K562 (cell line): ENCODE measurements around the gene BMAL2. TPM values are rescaled to one million over a fixed set of nuclear protein-coding genes. Genes with fewer than 3 reads are reported as not detected.

Experiments
- ATAC-seq: fragments of 200-7000 bp; cut with Tn5 transposase; 3 replicates; pipeline ENCODE4 v1.9.1; 2020; ENCODE audit warnings: moderate library complexity
- BruUV-seq: library from RNA; stranded (reverse); fragments of 400-500 nt; replicated peaks from 2 replicates; lab custom pipeline; 2021; lab: Mats Ljungman, UMichigan
- CTCF ChIA-PET: fragments of 300-600 bp; formaldehyde crosslinking; extraction: SDS; loops from one replicate; lab custom pipeline; 2021; ENCODE audit warnings: low intra/inter-chr PET ratio; lab: Yijun Ruan, JAX
- POLR2A ChIA-PET: fragments of 300-600, 350-650 bp; sonication (Branson Sonifier 250); formaldehyde crosslinking; extraction: SDS; loops from one replicate; lab custom pipeline; 2021; ENCODE audit warnings: antibody characterized with exemption, inconsistent platforms; lab: Yijun Ruan, JAX
- DNase-seq, 4 experiments: peaks; one replicate each; pipeline versions ENCODE4 v3.0.0 to v3.0.0-alpha.2; 2011 to 2018; ENCODE audit warnings: low spot score in 3 of 4, mixed read lengths in 3 of 4; ENCODE audit errors: extremely low read depth in 1 of 4
- FAIRE-seq: peaks from 2 replicates; lab custom pipeline; 2011; peaks lifted over from hg19 to GRCh38; lab: Jason Lieb, UNC
- H2AFZ ChIP-seq: 2 replicates; pipeline ENCODE4 v1.6.0; 2011; ENCODE audit warnings: low read depth, low read length, control low read depth, inconsistent platforms
- H3K27ac ChIP-seq: fragments of 200-600 bp; 3 replicates; pipeline ENCODE4 v1.8.0; 2011; ENCODE audit warnings: low read depth, mild to moderate bottlenecking, control low read depth, inconsistent platforms, low read length, moderate library complexity, mixed read lengths; ENCODE audit errors: extremely low read depth
- H3K27me3 ChIP-seq, 2 experiments: fragments of 300-600 bp in 1 of 2; 2 replicates in 1 of 2; 3 replicates in 1 of 2; pipeline versions ENCODE4 v1.6.0 to v1.8.0; 2011; ENCODE audit warnings: inconsistent platforms in 2 of 2, low read length in 2 of 2, mild to moderate bottlenecking in 1 of 2, mixed read lengths in 1 of 2, moderate library complexity in 1 of 2; ENCODE audit not compliant: control insufficient read depth in 2 of 2, insufficient read depth in 2 of 2
- H3K36me3 ChIP-seq: fragments of 300-600 bp; 3 replicates; pipeline ENCODE4 v1.8.0; 2011; ENCODE audit warnings: mild to moderate bottlenecking, low read length, inconsistent platforms; ENCODE audit not compliant: control insufficient read depth, insufficient read depth
- H3K4me1 ChIP-seq, 2 experiments: fragments of 200-600 bp in 1 of 2; replicated peaks in 1 of 2; 2 replicates in 1 of 2; 3 replicates in 1 of 2; pipeline versions ENCODE4 v1.5.1 to v1.8.0; 2011; ENCODE audit warnings: inconsistent platforms in 2 of 2, low read length in 2 of 2, mild to moderate bottlenecking in 1 of 2, mixed read lengths in 1 of 2, moderate library complexity in 1 of 2; ENCODE audit not compliant: control insufficient read depth in 2 of 2, insufficient read depth in 2 of 2
- H3K4me2 ChIP-seq: 2 replicates; pipeline ENCODE4 v1.6.1; 2011; ENCODE audit warnings: low read length, control low read depth, inconsistent platforms, mixed read lengths; ENCODE audit not compliant: insufficient read depth
- H3K4me3 ChIP-seq: fragments of 200-600 bp; sonication (generic), shearing (Covaris generic); 2 replicates; pipeline ENCODE4 v1.5.1; 2016; ENCODE audit warnings: control low read depth, inconsistent platforms
- H3K79me2 ChIP-seq: fragments of 200-600 bp; 3 replicates; pipeline ENCODE4 v1.8.0; 2011; ENCODE audit warnings: low read length, inconsistent platforms; ENCODE audit not compliant: control insufficient read depth, insufficient read depth
- H3K9ac ChIP-seq, 2 experiments: 2 replicates each; pipeline versions ENCODE4 v1.6.0 to v1.6.1; 2011; ENCODE audit warnings: low read depth in 2 of 2, low read length in 2 of 2, control low read depth in 1 of 2, inconsistent platforms in 1 of 2, mild to moderate bottlenecking in 1 of 2, mixed read lengths in 1 of 2; ENCODE audit not compliant: insufficient read depth in 1 of 2
- H3K9me1 ChIP-seq: one replicate; pipeline ENCODE4 v1.6.0; 2011; ENCODE audit warnings: inconsistent platforms, mild to moderate bottlenecking, low read length, moderate library complexity; ENCODE audit not compliant: control insufficient read depth, insufficient read depth
- H3K9me3 ChIP-seq: replicated peaks from 2 replicates; pipeline ENCODE4 v1.5.1; 2011; ENCODE audit warnings: low read depth, low read length, inconsistent platforms; ENCODE audit not compliant: control insufficient read depth, insufficient read depth
- H4K20me1 ChIP-seq: replicated peaks from 2 replicates; pipeline ENCODE4 v1.6.1; 2011; ENCODE audit warnings: low read length, inconsistent platforms, mixed read lengths; ENCODE audit not compliant: control insufficient read depth, insufficient read depth
- BRD4 ChIP-seq: fragments of 200-600 bp; sonication (generic); IDR thresholded peaks from 2 replicates; pipeline ENCODE4 v1.6.1; 2017; ENCODE audit warnings: inconsistent platforms
- CHD4 ChIP-seq: fragments of 200-600 bp; sonication (generic); IDR thresholded peaks from 3 replicates; pipeline ENCODE4 v1.6.1; 2012; ENCODE audit warnings: low read depth, mild to moderate bottlenecking, mixed read lengths, low read length, inconsistent platforms; ENCODE audit not compliant: insufficient read depth, insufficient replicate concordance, poor library complexity, severe bottlenecking
- CREB1 ChIP-seq, 2 experiments: sonication (generic) in 1 of 2; formaldehyde crosslinking in 1 of 2; IDR thresholded peaks; 2 replicates each; pipeline versions ENCODE4 v1.6.1 to v1.8.0; 2012 to 2022; ENCODE audit warnings: inconsistent platforms in 1 of 2, mild to moderate bottlenecking in 1 of 2, missing genetic modification reagents in 1 of 2, moderate library complexity in 1 of 2
- L3MBTL2 ChIP-seq: fragments of 450-650 bp; IDR thresholded peaks from 2 replicates; pipeline ENCODE4 v1.6.1; 2016; ENCODE audit warnings: mild to moderate bottlenecking, moderate library complexity
- SP2 ChIP-seq: IDR thresholded peaks from 2 replicates; pipeline ENCODE4 v1.6.1; 2011; ENCODE audit warnings: mild to moderate bottlenecking, low read depth, low read length, moderate library complexity; ENCODE audit not compliant: poor library complexity, severe bottlenecking; ENCODE audit errors: extremely low read depth
- WGBS: fragments of 100-300 bp; shearing (Covaris generic); methylation state at CpG from one replicate; pipeline ENCODE4 v1.1.6; 2016; ENCODE audit warnings: low coverage, mixed read lengths; ENCODE audit not compliant: insufficient coverage; ENCODE audit errors: missing lambda C conversion rate; 5-methylcytosine and 5-hydroxymethylcytosine counted together
- in situ Hi-C: fragments of 300-500 bp; cut with MboI; formaldehyde crosslinking; loops from 4 replicates; pipeline ENCODE4 v1.15.0; 2018; ENCODE audit warnings: inconsistent platforms, mixed read lengths
- intact Hi-C: fragments of 100-400 bp; cut with micrococcal nuclease; formaldehyde crosslinking; loops from 2 replicates; pipeline ENCODE4 v1.14.2; 2022
- polyA plus RNA-seq, 8 experiments: library from polyadenylated mRNA; depleted of rRNA in 4 of 8; stranded (reverse) in 5 of 8; unstranded in 3 of 8; fragments of >200 nt; fragmentation: Nextera tagmentation in 2 of 8; fragmentation: Illumina TruSeq in 1 of 8; extraction: Ambion mirVana in 2 of 8; extraction: Trizol in 1 of 8; gene quantifications; 2 replicates each; pipeline versions ENCODE4 v1.2.1 to v1.2.3, GENCODE V29; 2011 to 2014; ENCODE audit warnings: inconsistent platforms in 1 of 8, missing spikeins in 1 of 8
- total RNA-seq, 7 experiments: library from RNA; depleted of rRNA in 6 of 7; stranded (reverse); fragments of >200 nt in 6 of 7; fragmentation: Illumina TruSeq in 2 of 7; extraction: Trizol in 2 of 7; gene quantifications; 2 replicates each; pipeline versions ENCODE4 v1.2.1 to v1.2.3, GENCODE V29; 2011 to 2021; ENCODE audit warnings: low replicate concordance in 1 of 7
- TF ChIP-seq, protein P1 (sequence below), 3 experiments: fragments of 200-800 bp in 1 of 3; fragments of 250-450 bp in 1 of 3; fragments of 450-650 bp in 1 of 3; sonication (Bioruptor Pico) in 1 of 3; sonication (Bioruptor generic) in 1 of 3; formaldehyde crosslinking in 1 of 3; IDR thresholded peaks; 2 replicates each; pipeline versions ENCODE4 v1.6.1 to v1.8.0; 2016 to 2022; ENCODE audit warnings: mild to moderate bottlenecking in 2 of 3, missing genetic modification characterization in 2 of 3, missing compliant biosample characterization in 1 of 3, moderate library complexity in 1 of 3

BMAL2 gene
- total and polyA plus RNA-seq, 9 of the 15 experiments (the other 6 are each of a cell fraction or from before 2014, with no cell fraction given) = 0.01 to 1.1 (median 0.50) TPM

DNA sequence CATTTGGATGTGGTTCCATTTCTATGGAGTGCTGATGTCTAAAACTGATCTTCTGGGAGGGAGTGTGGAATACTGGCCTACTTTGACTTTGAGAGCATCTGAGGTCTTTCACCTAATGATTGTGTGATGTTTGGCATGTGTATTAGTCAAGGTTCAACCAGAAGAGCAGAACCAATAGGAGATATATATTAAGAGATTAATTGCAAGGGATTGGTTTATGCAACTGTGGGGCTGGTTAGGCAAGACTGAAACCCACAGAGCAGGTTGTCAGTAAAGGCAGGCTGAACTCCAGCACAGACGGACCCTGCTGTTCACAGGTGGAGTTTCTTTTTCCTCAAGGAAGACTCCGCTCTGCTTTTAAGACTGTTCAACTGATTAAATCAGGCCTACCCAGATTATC, 11.6 kb downstream of the BMAL2 start (continued):
- TF ChIP-seq L3MBTL2 (no peak), SP2 (no peak), CREB1 (IDR thresholded peaks at IDR 0.05) (no peak), CREB1 (CRISPR knock-in tag; IDR thresholded peaks at IDR 0.05) (no peak), BRD4 (no peak)
- TF ChIP-seq, protein P1, sequence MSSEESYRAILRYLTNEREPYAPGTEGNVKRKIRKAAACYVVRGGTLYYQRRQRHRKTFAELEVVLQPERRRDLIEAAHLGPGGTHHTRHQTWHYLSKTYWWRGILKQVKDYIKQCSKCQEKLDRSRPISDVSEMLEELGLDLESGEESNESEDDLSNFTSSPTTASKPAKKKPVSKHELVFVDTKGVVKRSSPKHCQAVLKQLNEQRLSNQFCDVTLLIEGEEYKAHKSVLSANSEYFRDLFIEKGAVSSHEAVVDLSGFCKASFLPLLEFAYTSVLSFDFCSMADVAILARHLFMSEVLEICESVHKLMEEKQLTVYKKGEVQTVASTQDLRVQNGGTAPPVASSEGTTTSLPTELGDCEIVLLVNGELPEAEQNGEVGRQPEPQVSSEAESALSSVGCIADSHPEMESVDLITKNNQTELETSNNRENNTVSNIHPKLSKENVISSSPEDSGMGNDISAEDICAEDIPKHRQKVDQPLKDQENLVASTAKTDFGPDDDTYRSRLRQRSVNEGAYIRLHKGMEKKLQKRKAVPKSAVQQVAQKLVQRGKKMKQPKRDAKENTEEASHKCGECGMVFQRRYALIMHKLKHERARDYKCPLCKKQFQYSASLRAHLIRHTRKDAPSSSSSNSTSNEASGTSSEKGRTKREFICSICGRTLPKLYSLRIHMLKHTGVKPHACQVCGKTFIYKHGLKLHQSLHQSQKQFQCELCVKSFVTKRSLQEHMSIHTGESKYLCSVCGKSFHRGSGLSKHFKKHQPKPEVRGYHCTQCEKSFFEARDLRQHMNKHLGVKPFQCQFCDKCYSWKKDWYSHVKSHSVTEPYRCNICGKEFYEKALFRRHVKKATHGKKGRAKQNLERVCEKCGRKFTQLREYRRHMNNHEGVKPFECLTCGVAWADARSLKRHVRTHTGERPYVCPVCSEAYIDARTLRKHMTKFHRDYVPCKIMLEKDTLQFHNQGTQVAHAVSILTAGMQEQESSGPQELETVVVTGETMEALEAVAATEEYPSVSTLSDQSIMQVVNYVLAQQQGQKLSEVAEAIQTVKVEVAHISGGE (CRISPR knock-in tag; IDR thresholded peaks at IDR 0.05) = no peak

DNA sequence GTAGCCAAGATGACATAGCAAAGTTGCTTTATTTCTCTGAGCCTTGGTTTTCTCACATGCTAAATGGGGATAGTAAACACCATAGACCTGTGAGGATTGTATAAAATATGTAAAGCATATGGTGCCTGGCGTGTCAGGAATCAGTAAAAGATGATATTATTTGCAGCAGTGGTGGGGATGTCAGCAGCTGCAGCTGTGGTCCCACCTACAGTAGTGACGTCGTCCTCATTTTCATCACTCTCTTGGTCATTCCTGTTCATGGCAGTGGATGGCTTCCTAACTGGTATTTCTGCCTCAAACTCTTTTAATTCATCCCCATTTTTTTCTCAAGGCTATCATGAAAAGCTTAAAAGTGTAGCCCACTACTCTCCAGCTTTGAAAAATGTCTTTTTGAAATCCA, 12.1 kb downstream of the BMAL2 start:
- no peak for TF ChIP-seq CHD4
- no peak for FAIRE-seq
- DNase-seq = no peak
- no peak overlapping the region for H3K9ac ChIP-seq
- in situ Hi-C loops = loop anchor here (5.0 kb wide), 1 partner anchor 38 kb away; no protein-coding TSS in a partner anchor
- intact Hi-C loops = no loop called here
- ChIA-PET CTCF (no interaction called here), POLR2A (no interaction called here)
- no peaks in the 10 kb centered on the region for H3K27me3 ChIP-seq
- no peaks in the 10 kb centered on the region for H3K4me1 ChIP-seq
- no peaks in the 10 kb centered on the region for H3K9me3 ChIP-seq
- H3K4me3 ChIP-seq = no peak overlapping the region
- H3K9me1 ChIP-seq = no peaks in the 10 kb centered on the region
- BruUV-seq = no TSS peak
- H2AFZ ChIP-seq = no peak overlapping the region
- H3K36me3 ChIP-seq = no peaks in the 10 kb centered on the region
- no peak overlapping the region for H3K4me2 ChIP-seq
- 0% methylated on average over 3 of the region's 3 CpGs for WGBS
- no peaks in the 10 kb centered on the region for H3K79me2 ChIP-seq
- H3K27ac ChIP-seq = no peak overlapping the region
- ATAC-seq = no peak
- H4K20me1 ChIP-seq = no peaks in the 10 kb centered on the region
